Measurements from ENCODE around the gene WDR20.
"Not testable (repeated sequence)": the region's sequence is repeated elsewhere in the genome, so short reads cannot be mapped to it uniquely, and the experiment has no call there.

Gene WDR20

DNA sequence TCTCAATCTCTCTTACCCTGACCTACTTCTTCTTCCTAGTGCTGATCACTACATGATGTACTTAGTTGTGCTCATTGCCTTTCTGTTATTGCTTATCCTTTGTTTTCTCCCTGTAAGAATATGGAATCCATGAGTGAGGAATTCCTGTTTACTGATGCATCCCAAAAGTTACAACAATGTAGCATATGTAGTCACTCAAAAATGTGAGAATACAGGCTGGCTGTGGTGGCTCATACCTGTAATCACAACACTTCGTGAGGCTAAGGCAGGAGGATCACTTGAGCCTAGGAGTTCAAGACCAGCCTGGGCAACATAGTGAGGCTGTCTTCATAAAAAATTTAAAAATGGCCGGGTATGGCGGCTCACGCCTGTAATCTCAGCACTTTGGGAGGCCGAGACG lies 8.0 kb upstream of the WDR20 start:
- peak; percentile 61 for DNase-seq (ENCODE audit: low spot score)

DNA sequence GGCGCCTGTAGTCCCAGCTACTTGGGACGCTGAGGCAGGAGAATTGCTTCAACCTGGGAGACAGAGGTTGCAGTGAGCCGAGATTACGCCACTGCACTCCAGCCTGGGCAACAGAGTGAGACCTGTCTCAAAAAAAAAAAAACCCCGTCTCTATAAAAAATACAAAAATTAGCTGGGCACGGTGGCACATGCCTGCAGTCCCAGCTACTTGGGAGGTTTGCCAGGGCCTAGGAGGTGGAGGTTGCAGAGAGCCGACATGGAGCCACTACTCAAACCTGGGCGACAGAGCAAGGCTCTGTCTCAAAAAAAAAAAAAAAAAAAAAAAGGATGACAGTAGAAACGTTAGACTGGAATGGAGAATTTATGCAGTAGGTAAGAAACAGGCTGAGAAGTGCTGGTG lies 5.7 kb upstream of the WDR20 start:
- not testable (repeated sequence) for DNase-seq (ENCODE audit: low spot score)

DNA sequence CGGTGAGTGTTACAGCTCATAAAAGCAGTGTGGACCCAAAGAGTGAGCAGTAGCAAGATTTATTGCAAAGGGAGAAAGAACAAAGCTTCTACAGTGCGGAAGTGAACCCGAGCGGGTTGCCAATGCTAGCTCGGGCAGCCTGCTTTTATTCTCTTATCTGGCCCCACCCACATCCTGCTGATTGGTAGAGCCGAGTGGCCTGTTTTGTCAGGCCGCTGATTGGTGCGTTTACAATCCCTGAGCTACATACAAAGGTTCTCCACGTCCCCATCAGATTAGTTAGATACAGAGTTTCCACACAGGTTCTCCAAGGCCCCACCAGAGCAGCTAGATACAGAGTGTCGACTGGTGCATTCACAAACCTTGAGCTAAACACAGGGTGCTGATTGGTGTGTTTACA lies 5.0 kb upstream of the WDR20 start:
- DNase-seq (ENCODE audit: low spot score), result not testable (repeated sequence)

DNA sequence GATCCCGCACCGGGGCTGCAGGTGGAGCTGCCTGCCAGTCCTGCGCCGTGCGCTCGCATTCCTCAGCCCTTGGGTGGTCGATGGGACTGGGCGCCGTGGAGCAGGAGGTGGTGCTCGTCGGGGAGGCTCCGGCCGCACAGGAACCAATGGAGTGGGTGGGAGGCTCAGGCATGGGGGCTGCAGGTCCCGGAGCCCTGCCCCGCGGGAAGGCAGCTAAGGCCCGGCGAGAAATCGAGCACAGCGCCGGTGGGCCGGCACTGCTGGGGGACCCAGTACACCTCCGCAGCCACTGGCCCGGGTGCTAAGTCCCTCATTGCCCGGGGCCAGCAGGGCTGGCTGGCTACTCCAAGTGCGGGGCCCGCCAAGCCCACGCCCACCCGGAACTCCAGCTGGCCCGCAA lies 4.2 kb upstream of the WDR20 start:
- not testable (repeated sequence) for DNase-seq (ENCODE audit: low spot score)

DNA sequence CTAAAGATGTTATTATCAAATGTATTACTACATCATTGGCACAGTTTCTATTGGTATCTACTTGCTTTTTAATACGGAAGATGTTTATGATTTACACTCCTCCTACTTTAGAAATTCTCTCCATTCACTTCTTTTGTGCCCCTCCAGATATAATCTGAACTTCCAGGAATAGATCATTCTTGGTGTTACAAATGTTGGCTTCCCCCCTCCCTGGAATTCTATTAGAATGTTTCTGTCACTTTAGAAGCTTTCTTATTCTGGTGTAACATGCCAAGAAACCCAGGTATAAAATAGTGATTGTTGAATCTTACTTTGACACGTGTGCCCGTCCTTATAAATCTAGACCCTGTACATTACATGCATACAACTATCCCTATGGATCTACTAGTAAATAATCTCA lies 1.2 kb upstream of the WDR20 start:
- no peak for DNase-seq (ENCODE audit: low spot score)

DNA sequence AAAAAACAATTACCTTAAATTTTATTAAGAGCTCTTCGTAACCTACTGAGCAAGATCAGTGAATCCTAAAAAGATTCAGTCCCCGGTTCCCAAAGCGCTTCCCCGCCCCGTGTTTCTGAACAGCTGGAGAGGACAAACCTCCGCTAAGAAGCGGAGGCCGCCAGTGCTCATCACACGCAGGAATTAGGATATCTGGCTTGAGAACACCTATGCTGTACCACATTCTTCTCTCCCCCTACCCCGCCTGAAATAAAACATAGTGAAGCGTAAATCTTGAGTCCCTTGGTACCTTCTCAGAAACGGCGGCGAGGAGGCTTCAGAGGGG lies 774 bp upstream of the WDR20 start:
- no peak for DNase-seq (ENCODE audit: low spot score)

DNA sequence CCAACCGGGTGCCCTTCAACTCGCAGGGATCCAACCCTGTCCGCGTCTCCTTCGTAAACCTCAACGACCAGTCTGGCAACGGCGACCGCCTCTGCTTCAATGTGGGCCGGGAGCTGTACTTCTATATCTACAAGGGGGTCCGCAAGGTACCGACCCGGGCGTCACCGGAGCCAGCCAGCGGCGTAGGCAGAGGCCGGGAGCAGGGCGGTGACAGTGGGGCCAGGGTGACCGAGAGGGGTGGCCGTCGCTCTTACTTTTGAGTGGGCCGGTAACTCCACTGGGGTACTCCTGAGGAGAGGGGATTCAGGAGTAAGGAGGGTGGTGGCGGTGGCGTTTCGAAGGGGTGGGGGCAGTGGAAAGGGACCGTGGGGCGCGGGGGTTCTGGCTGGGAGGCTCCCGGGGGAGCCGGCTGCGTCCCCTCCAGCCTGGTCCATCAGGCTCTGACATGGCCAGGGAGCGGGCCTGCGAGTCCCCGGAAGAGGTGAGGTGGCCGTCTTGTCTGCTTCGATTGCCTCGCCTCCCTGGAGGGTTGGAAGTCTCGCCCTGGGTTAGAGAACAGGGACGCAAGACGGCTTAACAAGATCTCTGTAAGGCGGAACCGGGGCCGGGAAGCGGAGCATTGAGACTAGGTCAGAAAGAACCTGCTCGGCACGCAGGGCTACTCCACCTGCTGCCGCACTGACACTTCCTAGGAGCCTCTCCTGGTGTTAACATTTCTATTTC lies 491 bp downstream of the WDR20 start:
- peak; percentile 55 for DNase-seq (ENCODE audit: low spot score)

DNA sequence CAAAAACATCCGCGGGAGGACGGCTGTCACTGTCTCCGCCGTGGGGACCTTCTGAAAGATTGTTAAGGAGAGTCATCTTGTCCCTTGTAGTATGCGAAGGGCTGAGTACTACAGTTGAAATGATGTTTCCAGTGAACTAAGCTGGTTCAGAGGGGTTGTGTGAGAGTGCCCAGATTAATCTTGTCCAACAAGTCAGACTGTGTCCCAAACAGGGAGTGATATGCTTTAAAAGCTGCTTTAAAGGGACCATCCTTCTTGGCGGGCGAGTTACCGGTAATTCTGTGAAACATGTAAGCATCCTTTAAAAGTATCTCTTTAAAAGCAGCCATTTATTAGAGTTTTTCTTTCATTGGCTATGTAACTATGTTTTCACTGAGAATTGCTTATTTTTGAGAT lies 1.1 kb downstream of the WDR20 start:
- DNase-seq (ENCODE audit: low spot score), result no peak

DNA sequence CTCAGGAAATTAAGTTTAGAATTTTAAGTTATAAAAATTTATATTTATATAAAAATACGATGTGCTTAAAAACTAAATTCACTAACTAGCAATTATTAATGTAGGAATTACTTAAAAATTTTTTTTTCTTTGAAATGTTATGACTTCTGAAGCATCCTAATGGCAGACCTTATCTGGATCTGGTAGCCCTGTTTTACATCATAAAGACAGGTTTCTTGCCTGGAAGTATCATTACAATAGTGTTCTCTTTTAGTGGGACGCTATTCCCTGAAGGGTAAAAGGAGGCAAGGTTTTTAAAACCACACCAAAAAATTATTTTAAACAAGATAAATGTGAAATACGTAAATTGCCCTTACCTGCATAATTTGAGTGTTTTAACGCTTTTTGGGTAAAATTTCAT lies 2.1 kb downstream of the WDR20 start:
- DNase-seq (ENCODE audit: low spot score), result no peak

DNA sequence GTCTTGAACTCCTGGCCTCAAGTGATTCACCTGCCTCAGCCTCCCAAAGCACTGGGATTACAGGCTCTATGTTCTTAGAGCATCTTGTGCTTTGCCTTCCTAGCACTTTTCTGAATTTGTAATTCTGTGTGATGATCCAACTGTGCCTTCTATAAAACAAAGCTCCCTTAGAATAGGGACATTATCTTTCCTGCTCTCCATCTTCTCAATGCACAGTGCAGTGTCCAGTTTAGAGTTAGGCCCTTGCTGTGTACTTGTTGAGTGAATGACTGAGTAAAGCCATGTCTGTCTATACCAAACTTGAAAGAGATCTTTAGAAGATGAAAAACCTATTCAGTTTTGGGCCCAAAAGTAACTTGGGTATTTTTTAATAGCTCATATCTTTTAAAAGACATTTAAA lies 5.2 kb downstream of the WDR20 start:
- no peak for DNase-seq (ENCODE audit: low spot score)

DNA sequence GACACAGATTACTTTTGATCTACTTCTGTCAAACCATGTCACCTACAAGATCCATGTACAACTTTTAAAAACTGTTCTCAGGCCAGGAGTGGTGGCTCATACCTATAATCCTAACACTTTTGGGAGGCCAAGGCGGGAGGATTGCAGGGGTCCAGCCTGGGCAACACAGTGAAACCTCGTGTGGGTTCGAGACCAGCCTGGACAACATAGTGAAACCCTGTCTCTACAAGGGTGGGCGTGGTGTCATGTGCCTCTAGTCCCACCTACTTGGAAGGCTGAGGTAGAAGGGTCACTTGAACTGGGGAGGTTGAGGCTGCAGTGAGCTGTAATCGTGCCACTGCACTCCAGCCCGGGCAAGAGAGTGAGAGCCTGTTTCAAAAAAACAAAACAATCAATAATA lies 5.7 kb downstream of the WDR20 start:
- DNase-seq (ENCODE audit: low spot score), result no peak

DNA sequence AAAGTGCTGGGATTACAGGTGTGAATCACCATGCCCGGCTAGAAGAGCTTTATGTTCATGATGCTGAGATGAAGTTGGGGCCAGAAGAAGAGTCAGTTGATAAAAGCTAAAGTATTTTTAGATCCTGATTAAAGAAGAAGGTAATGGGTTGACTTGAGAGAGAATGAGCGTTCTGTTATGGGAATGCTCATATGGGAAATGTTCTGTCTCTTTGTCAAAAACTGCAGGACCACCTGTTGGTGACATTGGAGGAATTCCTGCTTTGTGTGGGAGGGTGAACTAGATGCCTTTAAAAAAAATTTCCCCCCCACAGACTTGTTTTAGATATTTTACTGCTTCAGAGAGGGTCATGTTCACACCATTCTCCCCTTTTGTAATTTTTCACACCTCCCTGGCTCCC lies 6.7 kb downstream of the WDR20 start:
- DNase-seq (ENCODE audit: low spot score), result no peak

DNA sequence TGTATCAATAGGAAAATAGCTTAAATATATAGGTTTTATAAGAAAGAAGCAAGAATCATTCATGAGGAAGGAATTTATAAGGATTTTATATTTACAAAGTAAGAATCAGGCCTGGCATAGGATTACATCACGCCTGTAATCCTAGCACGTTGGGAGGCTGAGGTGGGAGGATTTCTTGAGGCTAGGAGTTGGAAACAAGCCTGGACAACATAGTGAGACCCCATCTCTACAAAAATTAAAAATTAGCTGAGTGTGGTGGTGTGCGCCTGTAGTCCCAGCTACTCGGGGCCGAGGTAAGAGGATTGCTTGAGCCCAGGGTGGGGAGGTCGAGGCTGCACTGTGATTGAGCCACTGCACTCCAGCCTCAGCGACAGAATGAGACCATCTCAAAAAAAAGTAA lies 10.4 kb downstream of the WDR20 start:
- DNase-seq (ENCODE audit: low spot score), result no peak

DNA sequence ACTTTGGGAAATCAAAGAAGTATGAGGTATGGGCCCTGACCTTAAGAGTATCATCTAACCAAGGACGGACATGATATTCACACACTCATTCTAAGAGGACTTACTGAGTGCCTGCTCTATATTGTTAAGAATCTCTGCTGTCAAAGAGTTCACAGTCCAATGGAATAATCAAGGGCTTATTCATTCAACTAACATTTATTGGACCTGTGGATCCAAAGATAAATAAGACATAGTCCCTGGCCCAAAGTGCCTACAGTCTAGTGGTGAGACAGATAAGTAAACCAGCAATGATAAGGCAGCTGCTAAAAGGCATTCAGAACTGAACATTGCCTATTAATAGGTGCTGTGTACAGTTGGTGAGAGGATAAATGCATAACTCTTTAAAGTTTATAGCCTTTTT lies 11.0 kb downstream of the WDR20 start:
- no peak for DNase-seq (ENCODE audit: low spot score)

DNA sequence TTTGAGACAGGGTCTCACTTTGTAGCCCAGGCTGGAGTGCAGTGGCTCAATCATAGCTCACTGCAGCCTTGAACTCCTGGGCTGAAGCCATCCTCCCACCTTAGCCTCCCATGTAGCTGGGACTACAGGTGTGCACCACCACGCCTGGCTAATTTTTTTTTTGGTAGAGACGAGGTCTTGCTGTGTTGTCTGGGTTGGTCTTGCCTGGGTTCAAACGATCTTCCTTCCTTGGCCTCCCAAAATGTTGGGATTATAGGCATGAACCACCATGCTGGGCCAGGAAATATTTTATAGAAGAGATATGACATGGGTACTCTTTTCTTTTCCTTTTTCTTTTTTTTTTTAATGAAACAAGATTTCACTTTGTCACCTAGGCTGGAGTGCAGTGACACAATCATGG lies 11.7 kb downstream of the WDR20 start:
- not testable (repeated sequence) for DNase-seq (ENCODE audit: low spot score)

DNA sequence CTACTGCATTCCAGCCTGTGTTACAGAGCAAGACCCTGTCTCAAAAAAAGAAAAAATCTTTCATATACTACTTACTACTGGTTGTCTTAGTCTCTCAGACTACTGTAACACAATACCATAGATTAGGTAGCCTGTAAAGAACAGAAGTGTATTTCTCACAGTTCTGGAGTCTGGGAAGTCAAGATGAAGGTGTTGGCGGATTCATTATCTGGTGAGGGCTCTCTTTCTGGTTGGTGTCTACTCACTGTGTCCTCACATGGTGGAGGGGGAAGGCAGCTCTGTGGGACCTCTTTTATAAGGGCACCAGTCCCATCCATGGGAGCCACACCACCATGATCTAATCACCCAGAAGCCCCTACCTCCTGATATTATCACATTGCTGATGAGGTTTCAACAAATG lies 14.4 kb downstream of the WDR20 start:
- DNase-seq (ENCODE audit: low spot score), result no peak

DNA sequence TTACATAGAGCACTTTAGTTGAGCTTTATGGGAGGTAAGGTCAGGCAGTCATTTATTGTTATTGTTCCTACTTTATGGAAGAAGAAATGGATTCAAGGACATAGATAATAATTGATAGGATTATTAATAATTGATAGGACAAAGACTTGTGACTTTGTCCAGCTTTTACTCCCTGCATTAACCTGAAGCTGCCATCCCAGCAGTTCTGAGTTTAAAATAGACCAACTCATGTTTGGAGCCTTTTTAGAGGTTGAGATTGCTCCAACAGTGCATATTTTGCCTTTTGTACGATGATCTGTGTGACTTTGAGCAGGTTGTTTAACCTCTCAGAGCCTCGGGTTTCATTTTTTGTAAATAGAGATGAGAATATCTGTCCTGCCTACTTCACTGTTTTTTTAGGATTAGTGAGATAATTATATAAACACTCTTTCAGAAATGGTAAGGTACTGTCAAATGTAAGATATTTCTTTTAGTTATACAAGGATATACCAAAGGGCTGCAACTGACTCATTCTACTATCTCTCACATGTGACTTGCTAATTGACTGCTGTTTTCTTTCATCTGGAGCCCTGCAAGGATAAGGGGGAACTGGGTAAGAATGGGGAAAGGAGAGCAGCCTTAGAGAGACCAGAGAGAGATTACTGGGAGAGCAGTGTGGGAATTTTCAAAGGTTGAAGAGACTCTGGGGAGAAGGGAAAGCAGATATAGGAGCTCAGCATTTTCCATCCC lies 15.3 kb downstream of the WDR20 start:
- DNase-seq (ENCODE audit: low spot score), result peak; percentile 25

DNA sequence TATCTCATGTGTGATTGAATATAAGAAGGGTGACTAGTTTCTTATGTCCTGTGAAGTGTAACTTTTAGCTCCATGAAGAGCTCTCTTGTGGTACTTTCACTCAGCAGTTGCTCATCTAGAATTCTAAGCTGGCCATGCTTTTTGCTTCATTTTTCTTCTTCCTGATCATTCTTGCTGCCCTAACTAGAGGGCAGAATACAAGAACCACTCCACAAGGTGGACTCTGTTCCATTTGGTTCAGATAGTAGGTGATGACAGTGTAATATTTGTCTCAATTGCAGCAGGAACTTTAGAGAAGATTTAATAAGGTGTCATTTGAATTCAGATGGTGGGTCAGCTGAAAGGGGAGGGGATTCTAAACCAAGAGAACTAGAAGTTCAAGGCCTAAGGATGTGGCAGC lies 17.6 kb downstream of the WDR20 start:
- DNase-seq (ENCODE audit: low spot score), result no peak

DNA sequence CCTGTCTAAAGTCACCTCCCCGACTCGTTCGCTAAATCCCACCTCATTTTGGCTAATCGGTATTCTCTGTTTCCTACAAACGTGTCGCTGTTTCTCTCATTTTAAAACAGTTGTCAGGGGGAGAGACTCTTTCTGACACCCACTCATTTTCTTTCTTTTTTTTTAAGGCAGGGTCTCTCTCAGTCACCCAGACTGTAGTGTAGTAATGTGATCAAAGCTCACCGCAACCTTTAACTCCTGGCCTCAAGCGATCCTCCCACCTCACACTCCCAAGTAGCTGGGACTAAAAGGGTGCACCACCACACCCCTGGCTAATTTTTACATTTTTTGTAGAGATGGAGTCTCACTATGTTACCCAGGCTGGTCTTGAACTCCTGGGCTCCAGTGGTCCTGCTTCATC lies 19.1 kb downstream of the WDR20 start:
- DNase-seq (ENCODE audit: low spot score), result no peak

DNA sequence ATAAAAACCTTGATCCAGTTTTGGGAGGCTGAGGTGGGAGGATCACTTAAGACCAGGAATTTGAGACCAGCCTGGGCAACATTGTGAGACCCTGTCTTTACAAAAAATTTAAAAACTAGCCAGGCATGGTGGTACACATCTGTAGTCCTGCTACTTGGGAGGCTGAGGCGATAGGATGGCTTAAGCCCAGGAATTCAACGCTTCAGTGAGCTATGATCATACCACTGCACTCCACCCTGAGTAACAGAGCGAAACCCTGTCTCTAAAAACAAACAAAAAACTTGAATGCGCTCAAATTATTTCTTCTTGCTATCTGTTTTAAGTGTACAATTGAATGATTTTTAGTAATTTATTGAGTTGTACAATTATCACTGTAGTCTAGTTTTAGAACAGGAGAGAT lies 20.1 kb downstream of the WDR20 start:
- peak; percentile 73 for DNase-seq (ENCODE audit: low spot score)

DNA sequence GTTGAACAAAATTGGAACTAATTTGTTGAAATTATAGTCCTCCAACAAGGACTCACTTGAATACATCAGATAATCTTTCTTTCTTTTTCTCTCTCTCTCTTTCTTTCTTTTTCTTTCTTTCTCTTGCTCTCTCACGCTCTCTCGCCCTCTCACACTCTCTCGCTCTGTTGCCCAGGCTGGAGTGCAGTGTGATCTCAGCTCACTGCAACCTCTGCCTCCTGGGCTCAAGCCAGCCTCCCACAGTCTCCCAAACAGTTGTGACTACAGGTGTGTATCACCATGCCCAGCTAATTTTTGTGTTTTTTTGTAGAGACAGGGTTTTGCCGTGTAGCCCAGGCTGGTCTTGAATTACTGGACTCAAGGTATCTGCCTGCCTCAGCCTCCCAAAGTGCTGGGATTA lies 22.8 kb downstream of the WDR20 start:
- DNase-seq (ENCODE audit: low spot score), result peak; percentile 49

DNA sequence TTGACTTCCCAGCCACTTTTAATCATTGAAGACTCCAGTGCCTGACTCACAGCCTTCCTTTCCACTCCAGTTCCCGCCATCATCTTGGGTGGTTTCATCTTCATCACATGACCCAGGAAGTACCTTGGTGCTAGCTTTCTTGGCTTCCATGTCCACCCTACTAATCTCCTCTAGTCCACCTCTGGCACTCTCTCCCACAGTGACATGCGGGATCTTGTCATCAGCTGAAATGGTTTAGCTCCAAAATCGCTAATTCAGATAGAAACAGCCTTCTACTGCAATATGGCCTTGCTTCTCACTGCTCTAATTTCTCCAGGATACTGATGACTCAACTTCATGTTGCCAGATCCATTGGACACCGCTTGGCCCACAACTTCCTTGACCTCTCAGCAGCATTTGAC lies 24.5 kb downstream of the WDR20 start:
- peak; percentile 91 for DNase-seq (ENCODE audit: low spot score)

DNA sequence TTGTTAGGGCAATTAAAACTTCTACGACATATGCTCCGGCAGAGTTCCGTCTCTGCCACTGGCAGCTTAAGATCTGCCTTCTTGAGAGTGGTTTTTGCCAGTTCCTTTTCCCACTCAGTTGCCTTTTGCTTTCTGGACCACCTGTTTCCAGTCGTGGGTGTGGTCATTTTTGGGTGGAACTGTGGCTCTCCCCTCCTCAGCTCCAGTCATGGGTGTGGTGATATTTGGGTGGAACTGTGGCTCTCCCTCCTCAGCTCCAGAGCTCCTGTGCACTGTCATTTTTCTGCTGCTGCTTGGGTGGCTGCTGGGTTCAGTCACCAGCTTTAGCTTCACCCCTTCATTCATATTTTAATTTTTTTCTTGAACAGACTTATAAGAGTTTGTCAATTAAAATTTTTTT lies 25.3 kb downstream of the WDR20 start:
- DNase-seq (ENCODE audit: low spot score), result no peak

DNA sequence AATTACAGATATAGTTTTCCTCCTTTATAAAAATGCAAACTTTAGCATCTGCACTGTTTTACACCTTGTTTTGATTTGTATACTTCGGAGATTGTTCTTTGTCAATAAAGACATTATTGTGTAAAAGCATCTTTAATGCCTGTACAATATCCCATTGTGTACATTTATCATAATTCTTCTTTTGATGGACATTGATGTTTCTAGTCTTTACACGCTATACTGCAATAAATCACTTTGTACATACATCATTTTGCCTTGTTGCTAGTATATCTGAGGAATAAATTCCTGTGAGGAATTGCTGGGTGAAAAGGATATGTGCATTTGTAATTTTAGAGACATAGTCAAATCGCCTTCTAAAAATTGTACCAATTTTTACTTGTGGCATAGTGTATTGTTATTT lies 30.4 kb downstream of the WDR20 start:
- DNase-seq (ENCODE audit: low spot score), result no peak

All from kidney tubule cell (primary cell).